Endothelial cell of umbilical vein (primary cell): ENCODE results near the gene SPANXN3. TPM values are rescaled to one million over a fixed set of nuclear protein-coding genes. Genes with fewer than 3 reads are reported as not detected.

Experiments
- BruUV-seq: library from RNA; stranded (reverse); fragments of 400-500 nt; replicated peaks from 2 replicates; lab custom pipeline; 2021; lab: Mats Ljungman, UMichigan
- CTCF ChIA-PET: fragments of 300-600, 350-600 bp; sonication (Branson Sonifier 250); formaldehyde crosslinking; loops from one replicate; lab custom pipeline; 2021; ENCODE audit warnings: antibody characterized with exemption, inconsistent platforms; lab: Charles Lee
- POLR2A ChIA-PET: fragments of 300-600, 350-600 bp; sonication (Branson Sonifier 250); formaldehyde crosslinking; loops from one replicate; lab custom pipeline; 2021; ENCODE audit warnings: antibody characterized with exemption, inconsistent platforms; lab: Charles Lee
- DNase-seq: peaks from one replicate; pipeline ENCODE4 v3.0.0-alpha.2; 2011; ENCODE audit warnings: low read depth, low spot score
- FAIRE-seq: peaks from 2 replicates; lab custom pipeline; 2011; peaks lifted over from hg19 to GRCh38; lab: Jason Lieb, UNC
- H2AFZ ChIP-seq: 2 replicates; pipeline ENCODE4 v1.6.0; 2012; ENCODE audit warnings: low read depth, low read length, control low read depth, inconsistent platforms
- H3K27ac ChIP-seq: 2 replicates; pipeline ENCODE4 v1.5.1; 2011; ENCODE audit warnings: low read depth, mild to moderate bottlenecking, control low read depth, low read length, moderate library complexity; ENCODE audit not compliant: insufficient read depth
- H3K27me3 ChIP-seq, 2 experiments: 2 replicates each; pipeline versions ENCODE4 v1.6.0 to v1.6.1; 2011; ENCODE audit warnings: low read length in 2 of 2, mixed read lengths in 1 of 2; ENCODE audit not compliant: control insufficient read depth in 2 of 2, insufficient read depth in 2 of 2
- H3K36me3 ChIP-seq, 2 experiments: 2 replicates in 1 of 2; 3 replicates in 1 of 2; pipeline ENCODE4 v1.5.1; 2011; ENCODE audit warnings: low read length in 2 of 2, mild to moderate bottlenecking in 1 of 2, moderate library complexity in 1 of 2; ENCODE audit not compliant: control insufficient read depth in 2 of 2, insufficient read depth in 2 of 2; ENCODE audit errors: extremely low read depth in 1 of 2
- H3K4me1 ChIP-seq: 3 replicates; pipeline ENCODE4 v1.5.1; 2011; ENCODE audit warnings: mild to moderate bottlenecking, low read length; ENCODE audit not compliant: control insufficient read depth, insufficient read depth; ENCODE audit errors: extremely low read depth
- H3K4me2 ChIP-seq: 2 replicates; pipeline ENCODE4 v1.6.1; 2011; ENCODE audit warnings: low read length, control low read depth, mixed read lengths; ENCODE audit not compliant: insufficient read depth
- H3K4me3 ChIP-seq, 3 experiments: fragments of 200-600 bp in 1 of 3; sonication (generic), shearing (Covaris generic) in 1 of 3; replicated peaks in 1 of 3; 2 replicates each; pipeline ENCODE4 v1.5.1; 2011 to 2016; ENCODE audit warnings: control low read depth in 3 of 3, low read length in 3 of 3, mild to moderate bottlenecking in 2 of 3, inconsistent platforms in 1 of 3, low read depth in 1 of 3, moderate library complexity in 1 of 3; ENCODE audit not compliant: insufficient read depth in 1 of 3
- H3K79me2 ChIP-seq: 2 replicates; pipeline ENCODE4 v1.6.0; 2012; ENCODE audit warnings: low read length, inconsistent platforms; ENCODE audit not compliant: control insufficient read depth, insufficient read depth
- H3K9ac ChIP-seq: replicated peaks from 2 replicates; pipeline ENCODE3; 2011; ENCODE audit warnings: low read length, control low read depth; ENCODE audit not compliant: insufficient read depth; ENCODE audit errors: extremely low read depth
- H3K9me1 ChIP-seq: replicated peaks from 3 replicates; pipeline ENCODE4 v1.6.0; 2011; ENCODE audit warnings: mild to moderate bottlenecking, low read length; ENCODE audit not compliant: control insufficient read depth, insufficient read depth; ENCODE audit errors: extremely low read depth
- H3K9me3 ChIP-seq: replicated peaks from 2 replicates; pipeline ENCODE4 v1.5.1; 2012; ENCODE audit warnings: low read length, inconsistent platforms; ENCODE audit not compliant: control insufficient read depth, insufficient read depth
- H4K20me1 ChIP-seq: replicated peaks from 2 replicates; pipeline ENCODE3; 2011; ENCODE audit warnings: mild to moderate bottlenecking, low read length; ENCODE audit not compliant: control insufficient read depth, insufficient read depth; ENCODE audit errors: extremely low read depth
- EZH2 ChIP-seq: IDR thresholded peaks from 2 replicates; pipeline ENCODE4 v1.6.1; 2012; ENCODE audit warnings: borderline replicate concordance, low read depth, mild to moderate bottlenecking, moderate library complexity, low read length, inconsistent platforms; ENCODE audit not compliant: severe bottlenecking
- FOS ChIP-seq: IDR thresholded peaks from 2 replicates; pipeline ENCODE4 v1.6.1; 2011; ENCODE audit warnings: mild to moderate bottlenecking, low read length, moderate library complexity, borderline replicate concordance; ENCODE audit not compliant: insufficient read depth
- GATA2 ChIP-seq: IDR thresholded peaks from 2 replicates; pipeline ENCODE4 v1.7.0; 2011; ENCODE audit warnings: low read depth, mild to moderate bottlenecking, moderate library complexity, mixed read lengths, low read length; ENCODE audit not compliant: insufficient read length, insufficient read depth
- JUN ChIP-seq: IDR thresholded peaks from 2 replicates; pipeline ENCODE4 v1.6.1; 2011; ENCODE audit warnings: borderline replicate concordance, low read depth; ENCODE audit not compliant: insufficient read length, insufficient read depth
- MAX ChIP-seq: IDR thresholded peaks from 2 replicates; pipeline ENCODE4 v1.6.1; 2011; ENCODE audit not compliant: insufficient read depth, insufficient read length
- MYC ChIP-seq: IDR thresholded peaks from one replicate; pipeline ENCODE4 v1.6.1; 2011; ENCODE audit warnings: mild to moderate bottlenecking, low read depth, low read length
- POLR2A ChIP-seq: IDR thresholded peaks from 2 replicates; pipeline ENCODE4 v1.6.1; 2012; ENCODE audit warnings: low read depth, mild to moderate bottlenecking, control low read depth, low read length
- POLR2AphosphoS5 ChIP-seq: IDR thresholded peaks from 2 replicates; pipeline ENCODE4 v1.6.1; 2012; ENCODE audit warnings: low read depth, mild to moderate bottlenecking, control low read depth, low read length, moderate library complexity; ENCODE audit not compliant: insufficient read depth
- dilution Hi-C: fragments of 300-500 bp; cut with MboI; formaldehyde crosslinking; loops from one replicate; pipeline ENCODE4 v1.15.0; 2019; ENCODE audit warnings: low sequenced_read_pairs; ENCODE audit not compliant: extremely low pct_ligation_motif_present
- intact Hi-C: fragments of 100-400 bp; cut with micrococcal nuclease; formaldehyde crosslinking; loops from one replicate; pipeline ENCODE4 v1.10.0; 2022
- polyA plus RNA-seq, 4 experiments: library from polyadenylated mRNA; depleted of rRNA in 3 of 4; stranded (reverse) in 3 of 4; unstranded in 1 of 4; fragments of >200 nt; gene quantifications; 2 replicates each; pipeline versions ENCODE4 v1.2.1 to v1.2.3, GENCODE V29; 2011 to 2012; ENCODE audit warnings: missing spikeins in 1 of 4
- total RNA-seq: library from RNA; stranded (reverse); gene quantifications from 2 replicates; pipeline ENCODE4 v1.2.3, GENCODE V29; 2021
- TF ChIP-seq, protein P1 (sequence below), 2 donors: IDR thresholded peaks; 1 replicate in 1 of 2; 2 replicates in 1 of 2; pipeline ENCODE4 v1.5.1; 2011; ENCODE audit warnings: low read length in 2 of 2, mild to moderate bottlenecking in 2 of 2, moderate library complexity in 2 of 2, control low read depth in 1 of 2, inconsistent platforms in 1 of 2, low read depth in 1 of 2; ENCODE audit not compliant: insufficient read depth in 1 of 2; ENCODE audit errors: extremely low read depth in 1 of 2

Gene SPANXN3
- total and polyA plus RNA-seq, 2 donors (not counting 3 experiments of a cell fraction or from before 2014, with no cell fraction given), result not detected

- no peak for FAIRE-seq
- H3K36me3 ChIP-seq, result no peaks in the 10 kb centered on the region
- no peaks in the 10 kb centered on the region for H3K27me3 ChIP-seq
- H3K9me1 ChIP-seq, result no peaks in the 10 kb centered on the region
- no peak overlapping the region for H3K27ac ChIP-seq
- DNase-seq, result no peak
- H3K9ac ChIP-seq, result no peak overlapping the region
- no peaks in the 10 kb centered on the region for H3K4me1 ChIP-seq
- H3K4me2 ChIP-seq, result no peak overlapping the region
- intact Hi-C loops (no loop called here), dilution Hi-C loops (no loop called here)
- ChIA-PET CTCF (no interaction called here), POLR2A (no interaction called here)
- H3K9me3 ChIP-seq, result no peaks in the 10 kb centered on the region
- BruUV-seq, result no TSS peak
- H2AFZ ChIP-seq, result no peak overlapping the region
- no peak for TF ChIP-seq MAX
- TF ChIP-seq, protein P1, sequence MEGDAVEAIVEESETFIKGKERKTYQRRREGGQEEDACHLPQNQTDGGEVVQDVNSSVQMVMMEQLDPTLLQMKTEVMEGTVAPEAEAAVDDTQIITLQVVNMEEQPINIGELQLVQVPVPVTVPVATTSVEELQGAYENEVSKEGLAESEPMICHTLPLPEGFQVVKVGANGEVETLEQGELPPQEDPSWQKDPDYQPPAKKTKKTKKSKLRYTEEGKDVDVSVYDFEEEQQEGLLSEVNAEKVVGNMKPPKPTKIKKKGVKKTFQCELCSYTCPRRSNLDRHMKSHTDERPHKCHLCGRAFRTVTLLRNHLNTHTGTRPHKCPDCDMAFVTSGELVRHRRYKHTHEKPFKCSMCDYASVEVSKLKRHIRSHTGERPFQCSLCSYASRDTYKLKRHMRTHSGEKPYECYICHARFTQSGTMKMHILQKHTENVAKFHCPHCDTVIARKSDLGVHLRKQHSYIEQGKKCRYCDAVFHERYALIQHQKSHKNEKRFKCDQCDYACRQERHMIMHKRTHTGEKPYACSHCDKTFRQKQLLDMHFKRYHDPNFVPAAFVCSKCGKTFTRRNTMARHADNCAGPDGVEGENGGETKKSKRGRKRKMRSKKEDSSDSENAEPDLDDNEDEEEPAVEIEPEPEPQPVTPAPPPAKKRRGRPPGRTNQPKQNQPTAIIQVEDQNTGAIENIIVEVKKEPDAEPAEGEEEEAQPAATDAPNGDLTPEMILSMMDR (IDR thresholded peaks at IDR 0.05; ENCODE audit: extremely low read depth in 1 of 2, insufficient read depth in 1 of 2, low read depth in 1 of 2, low read length in 2 of 2), result no peak
- TF ChIP-seq MYC, result no peak
- TF ChIP-seq FOS, result no peak
- no peak for TF ChIP-seq JUN
- TF ChIP-seq GATA2, result no peak
- TF ChIP-seq EZH2, result no peak
- TF ChIP-seq POLR2A, result no peak
- TF ChIP-seq POLR2AphosphoS5, result no peak
- no peaks in the 10 kb centered on the region for H3K79me2 ChIP-seq
- no peak overlapping the region for H3K4me3 ChIP-seq
- no peaks in the 10 kb centered on the region for H4K20me1 ChIP-seq
These were observed 40.5 kb downstream of the SPANXN3 start for GRCh38 chrX:143476751-143477150.
